Ramos (cell line): ENCODE data around the gene EP400.

Experiments used
- in situ Hi-C: fragments of 300-500 bp; cut with MboI; formaldehyde crosslinking; loops from one replicate; pipeline ENCODE4 v1.14.3; 2022; ENCODE audit warnings: low sequenced_read_pairs; ENCODE audit not compliant: unreplicated experiment

The EP400 gene

GRCh38 chr12:131922772-131923171 lies 27.0 kb upstream of the EP400 start:
- in situ Hi-C loops, result no loop called here

DNA sequence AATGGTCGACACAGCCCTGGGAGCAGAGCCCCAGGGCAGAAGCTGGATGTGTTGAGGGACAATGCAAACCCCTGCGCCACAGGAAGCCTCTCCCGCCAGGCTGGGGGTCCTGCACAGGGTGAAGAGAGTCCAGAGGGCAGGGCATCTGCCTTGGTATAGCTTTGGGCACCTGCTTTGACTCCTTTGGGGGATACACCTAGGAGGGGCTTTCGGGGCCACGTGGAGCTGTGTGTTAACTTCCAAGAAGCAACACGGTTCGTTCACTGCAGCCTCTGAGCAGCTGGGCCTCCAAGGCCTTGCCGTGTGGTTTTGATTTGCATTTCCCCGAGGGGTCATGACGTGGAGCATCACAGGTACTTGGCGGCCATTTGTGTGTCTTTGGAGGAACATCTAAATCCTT lies 26.5 kb upstream of the EP400 start:
- in situ Hi-C loops, result no loop called here

GRCh38 chr12:131927110-131928079 lies 22.3 kb upstream of the EP400 start:
- in situ Hi-C loops, result no loop called here

- in situ Hi-C loops, result no loop called here
Observed at GRCh38 chr12:131928080-131928710, 21.5 kb upstream of the EP400 start.

DNA sequence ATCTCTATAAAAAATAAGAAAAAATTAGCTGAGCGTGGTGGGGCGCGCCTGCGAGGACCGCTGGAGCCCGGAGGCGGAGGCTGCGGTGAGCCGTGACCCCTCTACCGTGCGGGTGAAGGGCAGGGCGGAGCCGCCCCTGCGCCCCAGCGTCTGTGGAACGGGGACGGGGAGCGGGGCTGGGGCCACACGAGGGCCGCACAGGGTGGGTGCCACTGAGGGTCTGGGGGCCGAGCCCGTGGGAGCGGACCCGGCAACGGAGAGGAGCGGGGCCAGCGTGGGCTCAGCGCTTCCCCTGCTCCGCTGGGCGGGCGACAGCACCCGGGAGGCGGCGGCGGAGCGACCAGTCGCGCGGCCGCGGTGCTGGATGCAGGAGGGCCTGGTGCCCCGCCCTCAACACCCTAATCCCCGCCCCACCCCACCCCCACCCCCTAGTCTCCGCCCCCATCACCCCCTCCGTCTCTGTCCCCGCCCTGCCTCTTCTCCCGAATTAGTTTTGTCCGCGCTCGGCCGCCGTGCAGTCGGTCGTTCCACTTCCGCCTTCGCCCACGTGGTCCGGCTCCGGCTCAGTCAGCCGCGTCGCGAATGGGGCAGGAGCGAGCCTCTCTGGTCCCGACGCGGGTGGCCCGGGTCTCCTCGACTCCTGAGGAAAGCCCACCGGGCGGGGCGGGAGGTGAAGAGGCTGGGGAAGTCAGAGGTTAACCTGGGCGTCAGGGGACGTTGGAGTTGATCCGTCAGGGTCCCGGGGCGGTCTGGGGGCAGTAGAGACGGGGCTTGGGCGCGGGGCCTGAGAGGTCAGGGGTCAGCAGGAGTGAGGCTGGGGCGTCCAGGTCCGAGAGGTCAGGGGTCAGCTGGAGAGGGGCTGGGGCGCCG lies 20.8 kb upstream of the EP400 start, which contains the start of gene PUS1:
TSS of gene PUS1 (plus strand) at position 566 of the 870 bp plus-strand sequence. CDS start 447 bp downstream, outside the sequence.
- in situ Hi-C loops, result no loop called here

- in situ Hi-C loops, result no loop called here
Observed at GRCh38 chr12:131929581-131930456, 19.9 kb upstream of the EP400 start.

GRCh38 chr12:131930510-131930909 lies 19.2 kb upstream of the EP400 start:
- in situ Hi-C loops, result no loop called here

DNA sequence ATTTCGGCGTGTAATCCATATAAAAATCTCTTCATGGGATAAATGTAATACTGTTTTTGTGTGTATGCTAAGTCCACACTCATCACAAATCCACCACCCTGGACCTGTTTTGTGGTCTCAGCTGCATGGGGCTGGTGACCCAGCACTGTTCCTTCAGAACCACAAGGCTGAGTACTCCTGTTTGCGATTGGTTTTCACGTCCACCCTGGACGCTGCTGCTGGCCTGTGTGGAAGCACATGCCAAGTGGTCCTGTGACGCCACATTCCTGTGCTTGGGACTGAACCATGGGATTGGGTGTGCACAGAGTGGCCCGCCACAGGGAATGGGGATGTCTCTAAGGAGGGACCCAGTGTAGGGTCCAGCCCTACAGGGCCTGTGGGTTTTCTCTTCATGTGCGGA lies 16.4 kb upstream of the EP400 start:
- in situ Hi-C loops, result no loop called here

GRCh38 chr12:131934535-131934934 lies 15.2 kb upstream of the EP400 start:
- in situ Hi-C loops, result no loop called here

DNA sequence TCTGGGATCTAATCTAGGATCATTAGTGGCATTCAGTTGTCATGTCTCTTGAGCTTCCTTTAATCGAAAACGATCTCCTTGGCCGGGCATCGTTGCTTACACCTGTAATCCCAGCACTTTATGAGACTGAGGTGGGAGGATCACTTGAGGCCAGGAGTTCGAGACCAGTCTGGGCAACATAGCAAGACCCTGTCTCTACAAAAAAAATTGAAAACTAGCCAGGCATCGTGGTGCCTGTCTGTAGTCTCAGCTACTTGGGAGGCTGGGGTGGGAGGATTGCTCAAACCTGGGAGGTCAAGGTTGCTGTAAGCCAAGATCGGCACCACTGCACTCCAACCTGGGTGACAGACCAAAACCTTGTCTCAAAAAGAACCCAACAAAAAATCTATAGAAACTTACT lies 11.7 kb upstream of the EP400 start:
- in situ Hi-C loops, result no loop called here

DNA sequence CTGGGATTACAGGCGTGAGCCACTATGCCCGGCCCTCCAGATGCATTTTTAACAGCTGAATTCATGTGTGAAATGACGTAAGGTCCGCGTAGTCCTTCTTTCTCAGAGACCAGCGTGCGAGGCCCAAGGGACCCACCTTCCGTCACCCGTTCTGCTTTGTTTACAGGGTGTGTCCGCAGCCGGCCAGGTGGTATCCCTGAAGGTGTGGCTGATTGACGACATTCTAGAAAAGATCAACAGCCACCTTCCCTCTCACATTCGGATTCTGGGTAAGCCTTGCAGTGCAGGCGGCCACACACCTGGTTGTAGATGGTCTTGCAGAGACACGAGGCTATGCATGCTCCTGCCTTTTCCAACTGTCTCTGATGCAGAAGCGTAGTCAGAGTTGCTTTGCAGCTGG lies 10.7 kb upstream of the EP400 start:
- in situ Hi-C loops, result no loop called here

DNA sequence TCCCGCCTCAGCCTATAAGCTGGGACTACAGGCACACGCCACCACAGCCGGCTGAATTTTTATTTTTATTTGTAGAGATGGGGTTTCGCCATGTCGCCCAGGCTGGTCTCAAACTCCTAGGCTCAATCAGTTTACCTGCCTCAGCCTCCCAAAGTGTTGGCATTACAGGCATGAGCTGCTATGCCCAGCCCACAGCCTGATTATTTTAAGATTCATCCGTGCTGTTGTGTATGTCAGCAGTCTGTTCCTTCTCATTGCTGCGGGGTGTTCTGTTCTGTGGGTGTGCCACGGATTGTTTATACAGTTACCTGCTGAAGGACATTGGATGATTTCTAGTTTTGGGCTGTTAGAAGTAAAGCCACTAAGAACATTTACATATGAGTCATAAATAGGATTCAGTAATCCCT lies 9.6 kb upstream of the EP400 start:
- in situ Hi-C loops, result no loop called here

GRCh38 chr12:131941116-131941986 lies 8.4 kb upstream of the EP400 start:
- in situ Hi-C loops, result no loop called here

- in situ Hi-C loops, result no loop called here
Observed at GRCh38 chr12:131941987-131942341, 7.8 kb upstream of the EP400 start.

DNA sequence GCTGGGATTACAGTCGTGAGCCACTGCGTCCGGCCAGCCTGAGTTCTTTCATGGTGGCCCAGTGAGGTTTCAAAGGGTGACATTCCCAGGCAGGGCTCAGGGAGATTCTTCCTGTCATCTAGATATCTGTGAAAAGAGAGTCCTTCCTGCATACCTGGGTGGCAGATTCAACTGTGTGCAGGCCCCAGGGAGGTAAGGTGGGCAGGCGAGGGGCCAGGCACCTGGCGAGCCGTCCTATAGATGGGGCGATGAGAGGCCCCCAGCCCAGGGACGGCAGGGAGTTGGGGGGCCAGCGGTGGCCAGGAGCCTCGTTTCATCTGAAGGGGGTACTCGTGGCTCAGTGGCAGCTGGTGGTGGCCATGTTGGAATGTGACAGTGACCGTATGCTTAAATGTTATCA lies 7.1 kb upstream of the EP400 start:
- in situ Hi-C loops, result no loop called here

GRCh38 chr12:131943389-131943788 lies 6.4 kb upstream of the EP400 start:
- in situ Hi-C loops, result no loop called here

DNA sequence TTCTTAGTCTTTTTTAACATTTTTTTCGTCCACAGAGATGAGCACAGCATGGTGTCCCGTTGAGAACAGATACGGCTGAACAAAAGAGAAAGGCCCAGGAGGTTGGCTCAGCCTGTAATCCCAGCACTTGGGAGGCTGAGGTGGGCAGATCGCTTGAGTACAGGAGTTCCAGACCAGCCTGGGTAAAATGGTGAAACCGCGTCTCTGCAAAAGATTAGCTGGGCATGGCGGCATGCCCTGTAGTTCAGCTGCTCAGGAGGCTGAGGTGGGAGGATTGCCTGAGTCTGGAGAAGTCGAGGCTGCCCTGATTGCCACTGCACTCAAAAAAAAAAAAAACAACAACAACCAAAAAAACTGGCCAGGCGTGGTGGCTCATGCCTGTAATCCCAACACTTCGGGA lies 5.9 kb upstream of the EP400 start:
- in situ Hi-C loops, result no loop called here

DNA sequence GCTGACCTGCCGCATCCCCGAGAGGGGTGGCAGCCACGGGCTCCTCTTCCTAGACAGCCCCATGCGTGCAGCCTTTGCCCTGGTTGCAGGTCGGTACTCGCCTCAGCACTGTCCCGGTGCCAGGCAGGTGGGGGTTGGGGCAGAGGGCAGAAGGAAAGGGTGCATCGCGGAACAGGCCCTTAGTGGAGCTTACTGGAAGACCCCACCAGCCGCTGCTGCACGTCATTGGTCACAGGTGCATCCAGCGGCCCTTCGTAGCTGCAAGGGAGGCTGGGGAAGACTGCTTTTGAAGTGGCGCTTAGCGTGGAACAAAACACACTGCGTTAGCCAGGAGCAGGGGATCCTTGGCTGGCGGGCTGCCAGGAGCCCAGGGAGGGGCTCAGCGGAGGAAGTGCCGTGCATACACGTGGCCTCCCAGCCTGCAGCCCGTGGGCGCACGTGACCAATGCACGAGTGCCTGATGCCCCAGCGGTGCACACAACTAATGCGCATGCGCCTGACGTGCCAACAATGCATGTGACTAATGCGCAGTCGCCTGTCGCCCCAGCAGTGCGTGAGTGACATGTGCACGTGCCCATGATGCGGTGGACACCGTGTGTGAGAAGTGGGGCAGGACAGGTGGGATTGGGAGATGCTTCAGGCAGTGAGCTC lies 5.0 kb upstream of the EP400 start:
- in situ Hi-C loops, result no loop called here
